SU-DHL-6 (cell line): Measurements from ENCODE around the gene NCS1.

Experiments
- H2AFZ ChIP-seq: fragments of 200-600 bp; sonication (generic); 2 replicates; pipeline ENCODE4 v1.6.1; 2014; ENCODE audit warnings: low read depth, mild to moderate bottlenecking, moderate library complexity, mixed read lengths, antibody characterized with exemption, low read length; ENCODE audit not compliant: severe bottlenecking
- H3F3A ChIP-seq: fragments of 200-600 bp; shearing (Covaris generic); 2 replicates; pipeline ENCODE4 v1.6.0; 2016; ENCODE audit warnings: antibody characterized with exemption, mild to moderate bottlenecking; ENCODE audit not compliant: insufficient read depth
- H3K27ac ChIP-seq: fragments of 200-600 bp; sonication (generic); 2 replicates; pipeline ENCODE4 v1.5.1; 2016; ENCODE audit warnings: low read depth, mild to moderate bottlenecking, low read length, moderate library complexity, mixed read lengths
- H3K27me3 ChIP-seq: fragments of 200-600 bp; sonication (generic), shearing (Covaris generic); 2 replicates; pipeline ENCODE4 v1.6.0; 2014; ENCODE audit warnings: mild to moderate bottlenecking, low read length
- H3K36me3 ChIP-seq: fragments of 200-600 bp; sonication (generic); 2 replicates; pipeline ENCODE4 v1.6.1; 2014; ENCODE audit warnings: mild to moderate bottlenecking, low read length, mixed read lengths
- H3K4me2 ChIP-seq: fragments of 300-600, 200-600 bp; shearing (Covaris generic), sonication (generic); 2 replicates; pipeline ENCODE4 v1.6.0; 2014; ENCODE audit warnings: low read length, low read depth, mild to moderate bottlenecking; ENCODE audit not compliant: poor library complexity, severe bottlenecking
- H3K4me3 ChIP-seq: fragments of 200-600 bp; sonication (generic); 2 replicates; pipeline ENCODE4 v1.5.1; 2014; ENCODE audit warnings: antibody characterized with exemption, low read length, mild to moderate bottlenecking, mixed read lengths; ENCODE audit not compliant: insufficient read depth, poor library complexity, severe bottlenecking
- H3K79me2 ChIP-seq: fragments of 200-600 bp; sonication (generic); 2 replicates; pipeline ENCODE4 v1.6.1; 2014; ENCODE audit warnings: mild to moderate bottlenecking, low read length, moderate library complexity; ENCODE audit not compliant: insufficient read depth
- H3K9ac ChIP-seq: fragments of 200-600 bp; sonication (generic); 2 replicates; pipeline ENCODE4 v1.7.0; 2014; ENCODE audit warnings: mild to moderate bottlenecking, low read length
- H3K9me2 ChIP-seq: fragments of 200-600 bp; sonication (generic); replicated peaks from 2 replicates; pipeline ENCODE4 v1.6.1; 2014; ENCODE audit warnings: low read length; ENCODE audit not compliant: insufficient read depth
- H3K9me3 ChIP-seq: fragments of 200-600 bp; sonication (generic); 2 replicates; pipeline ENCODE4 v1.6.1; 2014; ENCODE audit warnings: low read length, mixed read lengths; ENCODE audit not compliant: insufficient read depth
- H4K20me1 ChIP-seq: fragments of 200-600 bp; sonication (generic); 2 replicates; pipeline ENCODE4 v1.6.1; 2014; ENCODE audit warnings: low read depth, mild to moderate bottlenecking, antibody characterized with exemption, low read length, moderate library complexity, mixed read lengths
- CTCF ChIP-seq: fragments of 200-600 bp; sonication (generic); IDR thresholded peaks from one replicate; pipeline ENCODE4 v1.5.1; 2017; ENCODE audit warnings: antibody characterized with exemption, mild to moderate bottlenecking, low read length, moderate library complexity; ENCODE audit not compliant: insufficient read depth, poor library complexity, severe bottlenecking
- EZH2phosphoT487 ChIP-seq: fragments of 200-600 bp; sonication (generic), shearing (Covaris generic); conservative IDR thresholded peaks from 2 replicates; pipeline ENCODE4 v1.6.1; 2018; ENCODE audit warnings: mild to moderate bottlenecking, antibody characterized with exemption, low read length, moderate library complexity, mixed read lengths

NCS1 gene

DNA sequence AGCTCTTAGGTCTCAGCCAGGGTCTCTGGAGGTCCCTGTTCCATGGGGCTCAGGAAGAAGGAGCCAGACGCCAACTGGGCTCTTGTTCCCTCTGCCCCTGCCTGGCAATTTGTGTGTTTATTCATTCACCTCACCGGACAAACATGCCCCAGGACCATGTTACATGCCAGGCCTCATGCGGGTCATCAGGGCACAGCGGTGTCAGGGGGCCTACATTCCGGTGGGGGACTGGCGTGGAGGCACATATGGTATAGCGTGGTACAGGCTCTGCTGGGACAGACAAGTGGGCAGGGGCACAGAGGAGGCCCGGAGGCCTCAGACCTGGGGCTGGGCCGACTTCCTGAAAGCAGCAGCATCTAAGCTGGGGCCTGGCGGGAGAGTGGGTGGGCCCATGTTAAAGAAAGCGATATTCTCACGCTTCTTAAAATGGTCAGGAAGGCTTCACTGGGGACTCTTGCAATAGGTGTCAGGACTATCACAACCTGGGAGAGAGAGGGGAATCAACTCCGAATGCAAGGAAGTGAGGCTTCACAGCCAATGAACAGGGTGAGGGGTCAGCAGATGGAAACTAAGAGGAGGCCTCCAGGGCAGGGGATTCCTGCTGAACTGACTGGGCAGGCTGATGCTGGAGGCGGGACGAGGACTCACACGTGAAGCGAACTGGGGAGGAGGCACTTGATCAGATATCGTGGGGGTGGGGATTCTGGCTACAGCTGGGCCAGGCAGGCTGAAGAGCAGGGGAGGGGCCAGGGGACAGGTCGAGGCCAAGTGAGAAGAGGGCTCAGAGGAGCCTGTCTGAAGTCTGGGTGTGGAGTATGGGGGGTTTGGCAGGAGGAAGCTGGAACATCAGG, 41.9 kb downstream of the NCS1 start:
- H4K20me1 ChIP-seq: no peaks in the 10 kb centered on the region
- no peaks in the 10 kb centered on the region for H3K27me3 ChIP-seq
- no peak for TF ChIP-seq EZH2phosphoT487
- TF ChIP-seq CTCF: no peak
- no peak overlapping the region for H3K9ac ChIP-seq
- no peaks in the 10 kb centered on the region for H3K36me3 ChIP-seq
- H3K4me2 ChIP-seq: no peak overlapping the region
- no peaks in the 10 kb centered on the region for H3K9me3 ChIP-seq
- no peak overlapping the region for H3K4me3 ChIP-seq
- H3K79me2 ChIP-seq: no peaks in the 10 kb centered on the region
- H2AFZ ChIP-seq: no peak overlapping the region
- H3K9me2 ChIP-seq: no peaks in the 10 kb centered on the region
- H3F3A ChIP-seq: no peaks in the 10 kb centered on the region
- H3K27ac ChIP-seq: no peak overlapping the region

DNA sequence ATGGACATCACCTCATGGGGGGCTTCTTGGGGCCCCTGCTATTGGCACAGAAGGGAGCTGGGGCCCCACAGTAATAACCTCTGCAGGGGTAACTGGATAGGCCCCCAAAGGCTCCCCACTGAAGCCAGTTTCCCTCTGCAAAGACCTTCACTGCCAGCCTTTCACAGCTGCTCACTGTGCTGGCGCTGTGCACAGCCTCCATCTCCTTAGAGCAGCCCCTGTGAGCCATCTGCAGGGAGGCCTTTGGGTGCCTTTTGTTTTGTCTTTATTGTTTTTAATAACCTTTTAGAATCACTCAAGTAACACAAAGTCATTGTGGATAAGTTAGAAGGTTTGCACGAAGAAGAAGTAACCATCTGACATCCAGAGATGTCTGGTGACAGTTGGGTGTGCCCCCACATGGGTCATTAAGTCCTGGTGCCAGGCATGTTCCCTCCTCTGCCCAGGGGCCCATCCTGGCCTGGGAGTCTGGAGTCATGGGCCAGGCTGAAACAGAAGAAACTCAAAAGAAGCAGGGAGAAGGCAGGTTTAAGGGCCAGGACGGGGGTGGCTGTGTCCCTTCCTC, 42.7 kb downstream of the NCS1 start:
- H2AFZ ChIP-seq: no peak overlapping the region
- no peak overlapping the region for H3K9ac ChIP-seq
- no peaks in the 10 kb centered on the region for H3K9me3 ChIP-seq
- no peaks in the 10 kb centered on the region for H3K79me2 ChIP-seq
- no peaks in the 10 kb centered on the region for H3F3A ChIP-seq
- H3K27ac ChIP-seq: no peak overlapping the region
- no peaks in the 10 kb centered on the region for H4K20me1 ChIP-seq
- no peaks in the 10 kb centered on the region for H3K27me3 ChIP-seq
- H3K36me3 ChIP-seq: no peaks in the 10 kb centered on the region
- H3K9me2 ChIP-seq: no peaks in the 10 kb centered on the region
- TF ChIP-seq CTCF: no peak
- no peak for TF ChIP-seq EZH2phosphoT487
- no peak overlapping the region for H3K4me3 ChIP-seq
- H3K4me2 ChIP-seq: no peak overlapping the region

GRCh38 chr9:130215341-130216119, 43.3 kb downstream of the NCS1 start:
- no peak overlapping the region for H3K27ac ChIP-seq
- H3F3A ChIP-seq: no peaks in the 10 kb centered on the region
- H2AFZ ChIP-seq: no peak overlapping the region
- H3K36me3 ChIP-seq: no peaks in the 10 kb centered on the region
- no peaks in the 10 kb centered on the region for H3K9me3 ChIP-seq
- H3K4me2 ChIP-seq: no peak overlapping the region
- H3K79me2 ChIP-seq: no peaks in the 10 kb centered on the region
- no peak overlapping the region for H3K9ac ChIP-seq
- no peaks in the 10 kb centered on the region for H3K27me3 ChIP-seq
- H3K4me3 ChIP-seq: no peak overlapping the region
- TF ChIP-seq CTCF (no peak), EZH2phosphoT487 (no peak)
- no peaks in the 10 kb centered on the region for H3K9me2 ChIP-seq
- no peaks in the 10 kb centered on the region for H4K20me1 ChIP-seq
